Erythroblast (primary cell): ENCODE results near the gene OR2AE1.

ENCODE experiments used
- GATA1 ChIP-seq: IDR thresholded peaks from 2 replicates; pipeline ENCODE4 v1.6.1; 2011; ENCODE audit warnings: low read depth, mild to moderate bottlenecking, control low read depth, low read length, moderate library complexity
- POLR2A ChIP-seq: IDR thresholded peaks from 2 replicates; pipeline ENCODE4 v1.6.1; 2011; ENCODE audit warnings: mild to moderate bottlenecking, low read length

- TF ChIP-seq POLR2A (no peak), GATA1 (no peak)
Observed at GRCh38 chr7:99834382-99834781, 42.5 kb downstream of the OR2AE1 start.
